HG03095 (cell line): ENCODE results near the gene SLC29A1.

Source experiments
- ATAC-seq: cut with Tn5 transposase; IDR thresholded peaks from one replicate; pipeline ENCODE4 v1.9.1; 2021; ENCODE audit warnings: moderate library complexity; ENCODE audit not compliant: unreplicated experiment

The SLC29A1 gene

GRCh38 chr6:44251576-44252524 lies 28.5 kb downstream of the SLC29A1 start:
- ATAC-seq: no peak

DNA sequence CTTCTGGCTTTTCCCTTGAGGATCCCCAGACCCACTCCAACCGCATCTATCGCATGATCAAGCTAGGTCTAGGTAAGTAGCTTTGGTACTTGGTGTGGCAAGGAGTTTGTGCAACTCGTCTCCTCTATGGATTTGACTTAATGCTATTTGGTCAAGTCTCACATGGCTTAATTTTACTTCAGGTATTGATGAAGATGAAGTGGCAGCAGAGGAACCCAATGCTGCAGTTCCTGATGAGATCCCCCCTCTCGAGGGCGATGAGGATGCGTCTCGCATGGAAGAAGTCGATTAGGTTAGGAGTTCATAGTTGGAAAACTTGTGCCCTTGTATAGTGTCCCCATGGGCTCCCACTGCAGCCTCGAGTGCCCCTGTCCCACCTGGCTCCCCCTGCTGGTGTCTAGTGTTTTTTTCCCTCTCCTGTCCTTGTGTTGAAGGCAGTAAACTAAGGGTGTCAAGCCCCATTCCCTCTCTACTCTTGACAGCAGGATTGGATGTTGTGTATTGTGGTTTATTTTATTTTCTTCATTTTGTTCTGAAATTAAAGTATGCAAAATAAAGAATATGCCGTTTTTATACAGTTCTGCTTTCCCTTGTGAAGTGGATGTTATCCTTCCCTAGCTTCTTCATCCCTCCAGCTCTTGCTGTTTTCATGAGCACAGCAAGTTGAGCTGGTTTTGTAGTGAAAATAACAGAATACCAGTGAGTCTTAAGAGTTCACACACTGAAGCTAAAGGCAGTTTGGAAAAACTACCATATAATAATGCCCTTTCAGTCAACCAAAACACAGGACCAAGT lies 30.1 kb downstream of the SLC29A1 start:
- ATAC-seq: no peak

DNA sequence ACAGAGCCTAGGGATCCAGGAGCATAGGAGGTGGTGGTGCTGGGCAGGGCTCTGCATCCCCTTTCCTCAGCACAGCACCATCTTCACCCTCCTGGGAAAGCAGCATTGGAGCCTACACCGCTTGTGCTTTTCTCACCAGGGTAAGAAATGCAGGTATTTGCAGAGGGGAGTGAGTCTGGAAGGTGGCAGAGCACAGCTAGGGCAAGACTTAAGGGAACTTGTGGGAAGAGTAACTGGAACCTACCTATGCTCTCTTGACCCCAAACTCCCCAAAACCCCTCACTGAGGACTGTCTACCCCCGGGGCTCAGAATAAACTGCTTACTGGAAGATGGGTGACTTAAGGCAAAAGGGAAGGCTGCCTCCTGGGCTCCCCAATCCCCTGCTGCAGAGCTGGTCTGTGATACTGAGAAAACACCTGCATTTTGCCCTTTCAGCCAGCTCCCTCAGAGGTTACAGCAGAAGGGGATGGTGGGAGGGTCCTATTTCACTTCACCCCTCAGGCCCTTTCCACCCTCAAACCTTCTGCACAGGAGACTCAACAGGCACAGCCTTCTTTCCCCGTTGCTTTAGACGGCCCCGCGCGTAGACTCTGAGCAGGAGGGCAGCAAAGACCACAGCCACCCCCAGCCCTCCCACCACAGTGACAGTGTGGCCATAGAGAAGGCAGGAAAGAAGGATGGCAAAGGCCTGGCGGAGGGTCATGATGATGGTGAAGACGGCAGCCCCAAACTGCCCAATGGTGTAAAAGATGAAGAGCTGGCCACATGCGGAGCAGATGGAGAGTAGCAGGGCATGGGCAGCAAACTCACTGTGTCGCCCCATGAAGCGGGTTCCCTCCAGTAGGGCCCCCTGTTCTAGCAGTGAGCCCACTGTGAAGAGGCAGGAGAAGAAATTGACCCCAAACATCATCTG lies 31.1 kb downstream of the SLC29A1 start:
- ATAC-seq: no peak

DNA sequence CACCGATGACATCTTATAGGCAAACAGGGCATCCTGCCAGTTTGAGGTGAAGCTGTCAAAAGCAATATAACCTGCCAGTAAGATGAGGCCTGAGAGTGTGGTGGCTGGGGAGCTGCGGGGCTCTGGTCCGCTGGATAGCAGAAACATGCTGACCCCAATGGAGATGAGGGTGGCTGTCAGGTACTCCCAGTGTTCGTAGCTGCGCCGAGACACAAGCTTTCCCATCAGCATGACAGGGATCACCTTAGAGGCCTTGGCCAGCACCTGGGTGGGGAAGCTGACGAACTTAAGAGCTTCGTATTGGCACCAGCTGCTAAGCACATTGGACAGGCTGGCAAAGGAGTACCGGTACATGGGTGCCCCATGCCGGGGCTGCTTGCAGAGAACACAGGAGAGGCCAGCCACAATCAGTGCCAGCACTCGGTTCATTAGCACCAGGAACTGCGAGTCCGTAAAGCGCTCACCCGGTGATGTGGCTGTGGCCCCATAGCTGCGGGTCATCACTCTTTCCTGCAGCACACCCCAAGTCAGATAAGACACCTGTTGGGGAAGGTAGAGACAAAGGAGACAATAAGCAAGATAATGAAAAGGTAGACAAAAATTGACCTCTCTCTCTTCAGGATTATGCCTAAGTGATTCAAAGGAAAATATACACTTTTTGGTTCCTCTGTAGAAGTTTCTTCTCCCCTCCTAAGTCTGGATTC lies 31.9 kb downstream of the SLC29A1 start:
- no peak for ATAC-seq

DNA sequence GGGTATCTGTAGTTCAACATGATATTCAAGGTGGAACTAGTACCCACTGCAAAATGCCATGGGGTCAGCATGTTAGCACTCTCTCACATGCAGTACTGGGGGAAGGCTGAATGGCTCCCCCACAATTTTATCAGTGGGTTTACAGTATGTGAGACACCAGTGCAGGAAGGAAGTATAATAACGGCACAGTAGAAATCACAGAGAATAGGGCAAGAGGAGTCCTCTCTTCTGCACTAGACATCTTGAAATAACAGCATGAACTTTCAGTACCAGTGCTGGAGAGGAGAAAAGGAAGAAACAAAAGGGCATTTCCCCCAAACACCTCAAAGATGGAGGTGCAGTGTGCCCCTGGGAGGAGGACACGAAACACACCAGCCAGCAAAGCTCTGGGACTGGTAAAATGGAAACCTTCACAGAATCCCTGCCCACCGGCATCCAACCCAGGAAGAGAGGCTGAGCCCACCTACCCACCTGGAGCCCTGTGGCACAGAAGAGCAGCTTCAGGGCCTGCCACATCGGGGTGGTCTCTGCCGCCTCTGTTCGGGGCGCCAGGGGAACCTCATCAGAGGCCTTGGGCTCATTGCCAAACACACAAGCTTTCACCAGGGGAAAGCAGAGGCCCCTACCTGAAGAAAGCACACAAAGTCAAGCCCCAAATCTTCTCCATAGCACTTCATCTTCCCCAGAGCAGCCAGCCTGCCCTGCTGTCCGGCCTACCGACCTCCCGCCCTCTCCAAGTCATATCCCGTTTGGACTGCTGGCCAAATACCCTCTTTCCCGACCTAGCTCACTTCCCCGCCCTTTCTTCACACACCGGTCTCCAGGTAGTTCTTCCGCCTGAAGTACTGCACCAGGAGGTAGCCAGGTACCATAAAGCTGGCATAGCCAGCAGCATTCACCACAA lies 32.7 kb downstream of the SLC29A1 start:
- no peak for ATAC-seq

DNA sequence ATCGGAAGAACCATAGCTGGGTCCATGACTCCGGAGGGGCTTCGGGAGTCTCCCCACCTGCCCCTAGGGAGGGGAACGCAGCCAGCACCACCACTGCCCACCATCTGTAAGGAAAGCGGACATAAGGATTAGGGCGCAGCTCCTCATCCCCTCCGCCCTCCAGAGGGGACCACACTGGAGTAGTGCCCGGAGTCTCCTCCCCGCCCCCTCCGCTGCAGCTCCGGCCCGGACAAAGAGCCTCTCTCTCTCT lies 33.3 kb downstream of the SLC29A1 start:
- ATAC-seq: no peak

DNA sequence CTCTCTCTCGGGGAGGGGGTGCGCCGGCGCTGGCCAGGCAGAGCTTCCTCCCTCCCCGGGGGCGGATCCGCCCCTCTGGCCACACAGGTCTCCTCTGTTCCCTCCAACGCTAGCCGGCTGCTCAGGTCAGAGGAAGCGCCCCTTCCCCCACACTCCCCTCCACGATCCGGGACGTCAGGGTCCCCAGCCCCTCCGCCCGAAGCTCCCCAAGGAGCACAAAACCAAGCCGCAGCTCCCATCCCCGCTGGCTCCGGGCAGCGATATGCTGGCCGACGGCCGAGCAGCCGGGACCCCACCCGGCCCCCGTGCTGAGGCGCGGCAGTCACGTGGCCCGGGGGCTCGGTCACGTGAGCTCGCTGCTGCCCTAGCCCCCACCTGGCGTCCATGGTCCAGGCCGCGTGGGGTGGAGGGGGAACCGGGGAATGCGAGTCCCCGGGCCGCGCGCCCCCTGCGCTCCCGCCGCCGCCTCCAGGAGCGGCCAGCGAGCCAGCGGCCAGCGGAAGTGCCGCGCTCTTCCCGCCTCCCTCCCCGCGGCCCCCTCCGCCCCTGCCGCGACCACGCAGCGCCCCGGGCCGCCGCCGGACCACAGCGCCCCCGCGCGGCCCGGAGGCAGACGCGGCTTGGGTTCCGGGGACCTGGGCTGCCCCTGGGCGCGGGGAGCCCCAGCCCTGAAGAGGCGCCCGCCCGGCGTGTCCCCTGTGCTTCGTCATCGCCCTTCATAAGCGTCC lies 33.8 kb downstream of the SLC29A1 start, which contains the start of gene SLC35B2:
TSS of gene SLC35B2 (minus strand) at position 504 of the 728 bp plus-strand sequence. CDS start at position 386, 118 bp downstream.
- ATAC-seq: peak; percentile 46

DNA sequence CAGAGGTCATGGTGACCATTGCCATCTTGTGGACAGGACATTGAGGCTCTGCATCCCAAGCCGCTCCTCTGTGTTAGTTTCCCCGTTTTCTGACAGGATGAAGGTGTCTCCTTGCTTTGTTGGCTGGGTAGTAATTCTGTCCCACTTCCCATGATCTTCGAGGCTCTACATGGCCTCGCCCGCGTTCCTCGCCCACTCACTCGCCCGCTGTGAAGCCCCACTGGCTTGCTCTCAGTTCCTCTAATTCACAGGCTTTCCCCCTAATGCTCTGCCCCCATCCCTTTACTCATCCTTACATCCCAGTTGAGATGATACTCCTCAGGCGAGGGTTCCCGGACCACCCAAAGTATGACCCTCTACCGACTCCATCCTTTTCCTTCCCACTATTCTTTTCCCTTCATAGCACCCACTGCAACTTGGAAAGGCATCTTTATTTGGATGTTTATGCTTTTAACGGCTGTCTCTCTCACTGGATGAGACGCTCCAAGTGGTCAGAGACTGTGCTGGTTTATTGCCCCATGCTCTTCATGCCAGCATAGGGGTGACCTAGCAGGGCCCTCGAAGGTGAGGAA lies 34.4 kb downstream of the SLC29A1 start:
- peak; percentile 11 for ATAC-seq

GRCh38 chr6:44258325-44258863 lies 35.0 kb downstream of the SLC29A1 start:
- ATAC-seq: no peak

- no peak for ATAC-seq
Measured at GRCh38 chr6:44258921-44259320, 35.5 kb downstream of the SLC29A1 start.

GRCh38 chr6:44260011-44260410 lies 36.6 kb downstream of the SLC29A1 start:
- no peak for ATAC-seq

GRCh38 chr6:44260451-44261297 lies 37.3 kb downstream of the SLC29A1 start:
- ATAC-seq: no peak

DNA sequence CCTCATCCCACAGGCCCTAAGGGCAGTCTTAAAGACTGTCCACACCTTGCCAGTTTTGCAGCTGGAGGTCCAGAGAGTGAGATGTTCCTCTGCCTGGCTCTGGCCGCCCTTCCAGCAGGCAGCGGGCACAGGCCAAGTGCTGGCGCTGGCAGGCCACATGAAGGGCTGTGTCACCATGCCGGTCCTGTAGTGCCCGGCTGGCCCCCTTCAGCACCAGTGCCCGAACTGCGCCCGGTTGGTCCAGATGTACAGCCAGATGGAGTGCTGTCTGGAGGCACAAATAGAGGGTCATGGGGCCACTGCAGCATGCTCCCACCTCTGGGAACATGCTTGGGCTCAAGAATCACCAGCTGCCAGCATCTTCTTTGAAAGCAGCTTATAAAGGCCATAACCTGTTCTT lies 38.2 kb downstream of the SLC29A1 start:
- no peak for ATAC-seq

DNA sequence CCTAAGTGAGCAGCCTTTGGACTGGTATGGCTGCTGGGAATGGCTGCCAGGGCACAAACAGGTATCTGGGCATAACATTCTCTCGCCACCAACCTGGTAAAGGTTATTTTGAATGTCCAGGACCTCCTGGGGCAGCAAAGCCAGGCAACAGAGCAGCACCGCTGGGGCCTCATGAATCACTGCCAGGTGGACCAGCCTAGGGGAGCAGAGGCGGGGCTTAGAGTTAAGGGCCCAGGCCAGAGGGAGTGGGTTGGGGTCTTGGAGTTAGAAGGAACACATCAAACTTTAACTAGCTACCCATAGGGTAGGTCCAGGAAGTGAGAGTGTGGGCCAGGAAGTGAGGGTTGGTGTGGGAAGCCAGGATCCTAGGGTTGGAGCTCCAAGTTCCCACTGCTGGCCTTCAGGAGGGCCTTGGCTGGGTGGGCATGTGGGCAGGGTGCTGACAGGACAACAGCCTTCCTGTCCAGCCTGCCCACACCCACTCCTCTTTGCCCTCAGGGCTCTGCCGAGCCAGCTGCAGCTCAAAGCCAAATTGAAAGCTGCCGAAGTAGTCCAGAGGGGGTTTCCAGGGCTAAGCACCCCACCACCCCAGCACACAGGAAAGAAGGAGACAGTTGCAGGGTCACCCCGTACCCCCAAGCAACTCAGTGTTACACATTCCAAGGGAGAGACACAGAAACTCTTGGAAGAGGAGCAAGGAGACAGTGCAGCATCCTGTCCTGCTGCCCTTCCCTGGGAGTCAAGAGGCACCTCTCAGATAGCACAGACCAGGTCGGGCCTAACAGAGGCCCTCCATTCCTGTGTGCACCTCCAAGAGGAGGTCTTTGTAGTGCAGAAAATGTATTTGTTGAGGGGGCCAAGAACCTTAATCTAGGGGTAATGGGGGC lies 39.3 kb downstream of the SLC29A1 start:
- no peak for ATAC-seq

DNA sequence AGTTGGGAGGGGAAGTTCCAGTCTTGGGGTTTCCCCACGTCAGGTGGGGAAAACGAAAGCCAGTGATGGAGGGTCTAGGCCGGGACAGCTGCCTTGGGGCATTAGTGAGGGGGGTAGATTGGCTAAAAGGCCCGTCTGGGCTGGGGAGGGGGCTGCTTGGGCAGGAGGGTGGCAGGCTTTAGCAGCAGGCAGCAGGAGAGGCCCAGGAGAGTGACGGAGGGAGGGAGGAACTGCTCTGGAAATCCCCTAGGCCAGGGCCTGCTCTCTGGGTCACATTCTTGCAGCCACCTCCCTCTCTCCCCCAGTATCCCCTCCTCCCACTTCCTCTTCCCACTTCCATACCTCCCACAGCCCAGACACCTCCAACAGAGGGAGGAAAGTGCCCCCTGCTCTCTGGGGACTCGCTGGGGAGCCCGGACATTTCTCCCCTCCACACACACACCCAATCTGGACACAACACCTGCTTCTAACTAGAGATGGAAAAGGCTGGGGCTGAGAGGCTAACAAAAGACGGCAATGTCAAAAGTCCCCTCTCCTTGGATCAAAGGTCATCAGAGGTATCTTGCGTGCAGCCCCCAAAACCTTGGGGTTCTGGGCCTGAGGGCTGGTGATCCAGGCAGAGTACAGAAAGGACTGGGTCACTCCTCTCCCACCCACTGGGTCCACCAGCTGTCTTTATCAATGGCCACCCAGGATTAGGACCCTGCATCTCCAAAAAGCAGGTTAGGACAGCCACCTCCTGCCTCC lies 40.1 kb downstream of the SLC29A1 start:
- ATAC-seq: no peak
